UCSD-AML1 (cell line): ENCODE measurements around the gene POU3F4.

Source experiments
- DNase-seq: peaks from one replicate; lab custom pipeline; 2025; ENCODE audit not compliant: unreplicated experiment; lab: John Stamatoyannopoulos, UW

Gene POU3F4

DNA sequence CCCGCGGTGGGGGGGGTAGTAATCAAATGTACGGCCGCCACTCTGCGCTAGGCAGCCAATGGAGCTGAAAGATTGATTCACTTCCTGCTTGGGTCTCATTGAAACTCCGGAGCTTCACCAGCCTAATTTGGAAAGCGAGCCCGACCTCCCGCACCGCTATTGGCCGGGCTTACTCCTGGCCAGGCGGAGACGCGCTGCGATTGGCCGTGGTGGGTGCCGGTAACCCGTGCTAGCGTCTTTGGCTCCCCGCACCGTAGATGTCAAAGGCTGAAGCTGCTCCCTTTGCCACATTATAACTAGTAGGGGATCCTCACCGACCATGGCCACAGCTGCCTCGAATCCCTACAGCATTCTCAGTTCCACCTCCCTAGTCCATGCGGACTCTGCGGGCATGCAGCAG, at the start of gene POU3F4:
POU3F4 (plus strand) TSS at position 285 of the 400 bp plus-strand sequence; CDS start at position 320, 35 bp downstream.
- DNase-seq = no peak

DNA sequence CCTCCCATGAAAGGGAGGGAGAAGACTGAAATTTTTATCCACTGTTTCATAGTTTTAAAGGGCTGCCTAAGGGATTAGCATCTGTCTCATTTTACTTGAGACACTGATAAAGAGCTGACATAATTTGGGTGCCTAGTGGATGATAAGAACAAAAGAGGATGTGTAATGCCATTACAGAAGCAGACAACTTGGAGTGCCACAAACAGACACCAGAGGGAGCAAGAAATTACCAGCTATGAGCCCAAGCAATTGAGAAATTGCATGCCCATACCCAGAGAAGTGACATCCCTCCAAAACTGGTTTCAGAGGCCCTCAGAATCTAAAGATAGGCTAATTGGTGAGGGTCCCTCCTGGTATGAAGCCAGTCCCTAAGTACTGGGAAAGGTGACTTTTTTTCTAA, 38.5 kb upstream of the POU3F4 start:
- peak; percentile 7 for DNase-seq

DNA sequence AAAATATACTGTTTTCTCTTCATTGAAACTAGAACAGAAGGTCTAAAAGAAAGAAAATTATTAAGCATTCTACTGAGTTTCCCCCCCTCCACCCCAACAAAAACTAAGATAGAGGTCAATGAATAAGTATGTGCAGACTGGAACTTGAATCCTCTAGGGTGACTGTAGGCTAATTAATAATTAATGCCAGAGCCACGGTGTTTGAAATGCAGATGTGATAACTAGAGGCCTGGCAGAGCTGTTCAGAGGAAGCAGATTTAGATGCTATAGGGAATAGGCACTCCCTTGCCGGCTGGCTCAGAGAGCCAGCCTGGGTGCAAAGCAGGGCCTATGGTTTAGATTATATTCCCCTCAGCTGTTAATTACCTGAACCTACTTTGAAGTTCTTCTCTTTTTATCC, 12.2 kb upstream of the POU3F4 start:
- no peak for DNase-seq

DNA sequence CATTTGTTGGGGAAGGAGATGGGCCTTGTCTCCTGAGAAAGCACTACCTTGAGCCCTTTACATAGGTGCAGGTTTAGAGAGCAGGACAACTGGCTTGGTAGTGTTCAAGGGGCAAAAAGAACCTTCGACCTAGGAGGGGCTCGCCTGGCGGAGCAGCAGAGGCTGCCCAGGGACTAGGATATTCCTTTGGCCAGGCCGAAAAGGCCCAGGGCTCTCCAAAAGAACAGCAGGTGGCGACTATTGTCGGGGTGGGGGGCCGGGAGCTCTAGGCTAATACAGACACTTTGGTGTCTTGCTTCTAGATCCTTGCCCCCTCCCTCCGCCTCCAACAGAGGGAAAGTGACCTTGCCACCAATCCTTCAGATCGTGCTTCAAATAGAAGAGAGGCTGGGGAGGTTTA, 7.1 kb upstream of the POU3F4 start:
- DNase-seq = no peak

DNA sequence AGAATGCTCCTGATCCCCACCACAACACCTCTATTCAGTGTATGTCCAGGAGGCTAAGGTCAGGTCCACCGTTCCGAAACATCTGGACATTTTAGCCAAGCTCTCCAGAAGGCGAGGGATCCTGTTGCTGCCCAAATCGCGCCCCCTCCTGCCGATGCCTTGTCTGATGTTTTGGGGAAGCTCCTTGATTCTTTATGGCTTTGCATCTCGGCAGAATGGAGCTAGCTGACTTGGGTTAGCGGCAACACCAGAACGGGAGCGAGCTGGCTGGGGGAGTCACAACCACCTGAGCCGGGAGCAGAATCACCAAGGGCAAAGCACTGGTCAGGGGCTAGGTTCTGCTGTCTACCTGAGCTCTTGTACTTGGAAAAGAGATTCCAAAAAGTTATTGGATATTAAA, 6.6 kb upstream of the POU3F4 start:
- DNase-seq = no peak

DNA sequence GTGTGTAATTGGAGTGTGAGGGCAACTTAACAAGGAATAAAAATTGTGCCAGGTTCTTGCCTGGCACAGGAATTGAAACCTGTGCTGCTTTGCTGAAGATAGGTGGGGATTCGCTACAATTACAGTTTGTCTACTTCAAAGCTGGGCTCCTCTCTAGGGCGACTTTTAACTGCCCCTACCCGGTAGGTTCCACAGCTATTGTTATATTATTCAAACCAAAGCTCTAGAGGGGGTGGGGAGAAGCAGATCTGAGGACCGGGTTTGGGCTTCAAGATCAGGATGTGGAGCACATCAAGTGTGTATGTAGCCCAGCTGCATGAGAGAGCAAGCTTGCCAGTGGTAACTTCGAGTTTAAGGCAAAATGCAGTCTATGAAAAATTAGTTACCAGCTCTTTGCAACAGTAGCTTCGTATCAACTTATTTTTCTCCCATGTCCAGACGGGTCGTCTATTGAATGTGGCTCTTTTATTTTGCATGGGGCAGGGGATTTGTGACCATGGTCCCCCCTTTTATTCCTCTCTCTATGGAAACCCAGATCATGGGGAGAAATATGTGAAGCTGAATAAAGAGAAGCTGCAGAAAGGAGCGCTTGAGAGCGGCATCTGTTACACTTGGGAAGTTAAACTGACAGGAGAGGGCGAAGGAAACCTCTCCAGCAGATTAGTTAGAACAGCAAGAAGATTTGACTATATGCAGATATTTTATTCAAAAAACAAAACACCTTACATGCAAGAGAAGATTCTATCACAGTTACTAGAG, 3.2 kb upstream of the POU3F4 start:
- no peak for DNase-seq

DNA sequence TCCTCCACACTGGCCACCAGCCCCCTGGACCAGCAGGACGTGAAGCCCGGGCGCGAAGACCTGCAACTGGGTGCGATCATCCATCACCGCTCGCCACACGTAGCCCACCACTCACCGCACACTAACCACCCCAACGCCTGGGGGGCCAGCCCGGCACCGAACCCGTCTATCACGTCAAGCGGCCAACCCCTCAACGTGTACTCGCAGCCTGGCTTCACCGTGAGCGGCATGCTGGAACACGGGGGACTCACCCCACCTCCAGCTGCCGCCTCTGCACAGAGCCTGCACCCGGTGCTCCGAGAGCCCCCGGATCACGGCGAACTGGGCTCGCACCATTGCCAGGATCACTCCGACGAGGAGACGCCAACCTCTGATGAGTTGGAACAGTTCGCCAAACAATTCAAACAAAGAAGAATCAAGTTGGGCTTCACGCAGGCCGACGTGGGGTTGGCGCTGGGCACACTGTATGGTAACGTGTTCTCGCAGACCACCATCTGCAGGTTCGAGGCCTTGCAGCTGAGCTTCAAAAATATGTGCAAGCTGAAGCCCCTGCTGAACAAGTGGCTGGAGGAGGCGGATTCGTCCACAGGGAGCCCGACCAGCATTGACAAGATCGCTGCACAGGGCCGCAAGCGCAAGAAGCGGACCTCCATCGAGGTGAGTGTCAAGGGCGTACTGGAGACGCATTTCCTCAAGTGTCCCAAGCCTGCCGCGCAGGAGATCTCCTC, 600 bp downstream of the POU3F4 start:
- DNase-seq = no peak

DNA sequence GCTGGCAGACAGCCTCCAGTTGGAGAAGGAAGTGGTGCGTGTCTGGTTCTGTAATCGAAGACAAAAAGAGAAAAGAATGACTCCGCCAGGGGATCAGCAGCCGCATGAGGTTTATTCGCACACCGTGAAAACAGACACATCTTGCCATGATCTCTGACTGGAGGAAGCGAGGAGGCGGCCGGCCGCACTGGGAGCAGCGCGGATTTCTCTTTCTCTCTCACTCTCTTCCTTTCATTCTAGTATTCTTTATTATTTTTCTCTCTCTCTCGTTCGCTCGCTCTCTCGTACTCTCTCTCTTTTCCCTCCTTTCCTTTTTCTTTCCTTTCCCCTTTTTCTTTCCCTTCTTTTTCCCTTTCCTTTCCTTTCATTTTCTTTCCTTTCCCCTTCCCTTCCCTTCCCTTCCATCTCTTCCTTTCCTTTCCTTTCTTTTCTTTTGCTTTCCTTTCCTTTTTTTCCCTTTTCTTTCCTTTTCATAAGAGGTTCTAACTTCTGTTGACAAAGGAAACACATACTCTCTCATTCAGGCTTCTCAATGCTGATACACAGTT, 1.2 kb downstream of the POU3F4 start:
- no peak for DNase-seq

DNA sequence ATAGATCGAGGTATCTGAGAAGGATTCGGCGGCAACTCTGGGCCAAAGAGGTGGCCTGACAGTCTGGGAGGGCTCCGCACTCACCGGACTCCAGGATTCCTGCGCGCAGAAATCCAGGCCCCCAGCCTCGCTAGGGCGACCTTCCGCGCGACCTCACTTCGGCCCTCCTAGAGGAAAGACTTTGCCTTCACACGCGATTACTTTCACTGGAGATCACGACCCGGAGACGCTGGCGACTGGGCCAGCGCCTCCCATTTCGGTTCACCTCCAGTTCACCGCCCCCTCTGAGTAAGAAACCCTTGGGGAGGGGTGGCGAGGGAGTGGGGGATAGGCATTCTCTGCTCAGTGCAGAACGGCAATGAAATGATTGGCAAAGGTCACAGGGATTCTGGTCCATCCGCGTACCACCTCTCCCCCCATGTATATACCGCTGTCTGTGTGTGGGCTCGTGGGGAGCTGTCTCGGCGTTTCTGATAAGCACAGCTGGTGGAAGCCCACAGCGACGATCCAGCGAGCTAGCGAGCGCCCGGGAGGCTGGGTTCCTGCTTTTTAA, 2.5 kb downstream of the POU3F4 start:
- DNase-seq = no peak

DNA sequence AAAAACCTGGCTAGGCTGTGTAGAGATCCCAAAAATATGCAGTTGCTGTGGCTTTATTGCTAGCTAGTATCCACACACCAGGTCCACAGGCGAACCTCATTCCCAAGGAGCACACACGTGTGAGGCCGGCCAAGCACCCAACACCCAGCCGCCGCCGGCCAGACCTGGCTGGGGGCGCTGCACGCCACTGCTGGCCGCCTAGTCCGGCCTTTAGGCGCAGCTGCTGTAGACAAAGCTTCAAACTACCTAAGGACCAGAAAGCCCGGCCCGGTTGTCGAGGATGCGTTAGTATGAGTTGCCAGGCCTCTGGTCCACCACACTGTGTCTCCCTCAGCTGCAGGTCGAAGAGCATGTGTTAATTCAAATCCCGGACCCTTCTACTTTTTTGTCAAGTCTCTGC, 3.1 kb downstream of the POU3F4 start:
- no peak for DNase-seq

DNA sequence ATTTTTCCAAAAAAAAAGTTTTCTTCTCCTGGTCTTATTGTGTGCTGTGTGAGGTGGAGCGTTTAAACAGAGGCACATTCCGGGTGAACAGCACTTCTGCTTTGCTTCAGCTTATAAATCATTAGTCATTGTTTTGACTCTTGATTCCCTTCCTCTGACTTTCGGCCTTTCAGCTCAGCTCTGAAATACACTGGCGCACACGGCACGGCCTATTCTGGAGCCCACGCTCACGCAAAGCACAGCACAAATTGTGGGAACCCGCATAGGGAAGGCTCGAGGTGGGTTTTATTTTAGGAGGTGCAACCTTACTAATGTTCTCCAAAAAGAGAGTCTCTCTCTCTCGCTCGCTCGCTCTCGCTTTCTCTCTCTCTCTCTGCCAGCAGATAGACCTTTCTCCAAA, 4.0 kb downstream of the POU3F4 start:
- no peak for DNase-seq

DNA sequence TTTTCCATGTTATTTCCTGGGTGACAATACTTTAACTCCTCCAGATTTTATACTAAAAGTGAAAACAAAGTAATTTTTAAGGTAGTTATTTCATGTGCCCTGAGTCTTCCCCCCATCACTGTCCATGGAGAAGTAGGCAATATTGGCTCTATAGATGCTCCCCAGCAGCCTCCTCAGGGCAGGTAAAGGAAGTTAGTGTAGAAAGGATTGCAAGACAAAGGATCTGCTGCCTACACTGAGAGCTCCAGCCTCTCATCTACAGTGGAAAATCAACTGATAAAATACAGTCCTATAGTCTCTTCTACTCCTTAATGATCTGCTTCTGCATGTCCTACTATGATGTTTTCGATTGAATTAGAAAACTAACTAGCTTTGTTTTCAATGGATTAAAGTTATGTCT, 8.5 kb downstream of the POU3F4 start:
- no peak for DNase-seq

DNA sequence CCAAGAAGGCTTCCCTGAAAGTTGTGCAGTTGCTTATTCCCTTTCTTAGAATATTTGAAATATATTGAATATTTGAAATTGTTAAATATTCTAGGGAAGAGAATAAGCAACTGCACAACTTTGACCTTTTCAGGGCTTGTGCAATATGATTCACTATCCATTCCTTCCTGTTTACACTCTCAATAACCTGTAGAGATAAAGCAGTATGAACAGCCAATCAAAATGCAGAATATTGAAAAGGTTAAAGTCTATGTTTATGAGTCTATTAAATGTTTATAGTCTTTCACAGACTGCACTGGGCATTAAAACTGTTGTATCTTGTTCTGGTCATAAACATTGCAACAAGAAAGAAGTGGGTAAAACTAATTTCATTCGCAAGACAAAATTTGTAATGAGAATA, 13.8 kb downstream of the POU3F4 start:
- DNase-seq = no peak

DNA sequence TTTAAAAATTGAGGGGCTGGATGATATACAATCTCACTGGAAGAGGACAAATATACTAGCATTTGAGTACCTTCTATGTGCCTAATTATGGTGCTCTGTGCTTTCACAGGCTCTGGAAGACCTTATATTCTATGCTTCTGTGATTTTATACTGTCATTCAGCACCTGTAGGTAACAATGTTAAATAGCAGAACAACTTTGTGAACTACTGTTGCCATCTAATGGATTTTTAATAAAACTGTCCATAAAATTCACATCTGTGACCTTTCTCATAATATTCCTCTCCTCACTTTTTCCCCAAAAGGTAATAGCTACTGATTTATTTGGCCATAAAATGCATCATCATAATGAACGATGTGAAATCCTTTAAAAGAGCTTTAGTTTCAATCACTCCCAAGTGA, 21.9 kb downstream of the POU3F4 start:
- DNase-seq = no peak

DNA sequence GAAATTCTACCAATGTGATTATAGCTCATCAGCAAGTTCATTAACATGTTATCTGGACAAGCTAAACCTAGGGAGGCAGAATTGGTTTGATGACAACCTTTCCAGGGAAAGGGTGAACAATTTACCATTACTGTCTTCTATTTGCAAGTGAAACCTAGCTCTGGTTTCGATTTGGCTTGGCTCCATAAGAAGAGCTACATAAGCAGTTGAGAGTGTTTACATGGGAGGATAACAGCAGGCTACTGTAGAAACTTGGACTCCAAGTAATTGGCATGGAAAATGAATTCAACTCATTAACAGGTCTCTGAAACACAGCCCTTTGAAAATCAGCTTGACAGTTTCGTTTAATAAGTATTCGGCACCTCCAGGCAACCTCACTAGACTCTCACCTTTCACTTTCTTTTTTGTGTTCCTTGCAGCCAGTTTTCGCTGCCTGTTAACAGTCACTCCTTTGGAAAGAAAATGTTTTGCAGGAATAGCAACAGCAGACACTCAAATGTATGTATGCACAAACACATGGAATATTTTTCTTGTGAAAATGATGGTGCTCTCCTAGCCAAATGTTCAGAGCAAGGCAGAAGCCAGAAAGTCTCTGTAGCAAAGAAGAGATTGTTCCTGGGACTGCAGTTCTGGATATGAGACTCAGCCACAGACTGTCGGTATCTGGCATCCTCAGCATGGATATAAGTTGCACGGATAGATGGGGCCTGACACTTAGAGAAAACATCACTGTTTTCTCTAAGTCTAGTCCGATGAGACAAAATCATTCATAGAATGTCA, 27.5 kb downstream of the POU3F4 start:
- no peak for DNase-seq
